ENCODE measurements around the gene SDF4.

Gene SDF4

DNA sequence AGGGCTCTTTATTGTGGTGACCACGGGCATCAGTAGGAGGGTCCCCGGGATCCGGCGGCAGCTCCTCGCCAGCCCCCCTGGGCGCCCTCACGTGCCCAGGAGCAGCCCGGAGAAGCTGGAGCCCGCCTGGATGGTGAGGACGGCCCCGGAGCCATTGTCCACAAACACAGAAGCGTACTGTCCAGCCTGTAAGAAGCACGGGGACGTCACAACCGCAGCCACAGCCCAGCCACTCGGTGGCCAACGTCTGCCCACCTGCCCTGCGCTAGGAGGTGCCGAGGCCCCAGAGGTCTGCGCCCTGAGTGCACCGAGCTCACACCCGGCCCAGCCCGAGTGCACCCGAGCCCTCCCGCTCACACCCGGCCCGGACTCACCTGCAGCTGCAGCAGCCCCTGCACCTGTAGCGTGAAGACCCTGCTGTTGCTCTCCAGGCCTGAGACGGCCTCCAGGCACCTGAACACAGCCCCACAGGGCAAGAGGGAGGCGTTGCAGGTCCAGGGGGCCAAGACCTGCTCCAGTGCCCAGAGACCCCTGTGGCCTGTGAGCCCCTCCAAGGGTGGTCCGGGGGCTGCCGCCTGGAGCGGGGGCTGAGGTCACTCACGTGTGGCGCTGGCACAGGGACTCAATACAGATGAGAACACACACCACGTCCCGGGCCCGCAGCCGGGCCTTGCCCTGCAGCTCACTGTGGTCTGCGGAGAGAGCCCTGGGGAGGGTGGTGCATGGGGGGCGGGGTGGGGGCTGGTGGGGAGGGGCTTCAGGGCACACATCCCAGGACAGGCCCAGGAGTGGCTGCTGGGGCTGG is 10.9 kb upstream of the SDF4 start:
- DNase-seq (ENCODE audit: low read depth): no peak

DNA sequence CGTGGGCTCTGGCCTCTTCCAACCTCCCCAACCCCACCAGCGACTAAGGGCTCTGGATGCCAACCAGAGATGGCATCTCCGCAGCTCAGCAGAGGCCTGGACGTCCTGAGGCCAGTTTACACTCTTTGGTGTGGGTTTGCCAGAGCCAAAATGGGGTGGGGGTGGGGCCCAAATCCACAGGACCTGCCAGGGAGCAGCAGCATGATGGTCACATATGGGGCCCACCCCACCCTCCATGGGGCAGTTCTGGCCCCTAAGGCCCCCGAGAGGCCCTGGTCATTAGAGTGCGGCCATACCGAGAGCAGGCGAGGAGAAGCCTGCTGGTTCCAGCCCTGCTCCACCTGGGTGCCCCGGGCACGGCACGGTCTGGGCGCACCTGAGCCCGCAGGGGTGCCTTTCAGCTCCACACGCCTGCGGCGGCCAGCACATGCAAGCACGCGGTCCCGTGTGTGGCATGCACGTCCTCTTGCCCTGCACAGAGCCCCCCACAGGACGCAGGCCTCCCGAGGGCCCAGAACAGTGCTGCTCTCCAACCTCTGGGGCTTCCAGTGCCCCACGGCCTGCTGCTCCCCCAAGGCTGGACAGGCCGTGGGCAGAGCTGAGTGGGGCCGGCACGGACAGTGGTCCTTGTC is 9.9 kb upstream of the SDF4 start:
- DNase-seq (ENCODE audit: low read depth): no peak

DNA sequence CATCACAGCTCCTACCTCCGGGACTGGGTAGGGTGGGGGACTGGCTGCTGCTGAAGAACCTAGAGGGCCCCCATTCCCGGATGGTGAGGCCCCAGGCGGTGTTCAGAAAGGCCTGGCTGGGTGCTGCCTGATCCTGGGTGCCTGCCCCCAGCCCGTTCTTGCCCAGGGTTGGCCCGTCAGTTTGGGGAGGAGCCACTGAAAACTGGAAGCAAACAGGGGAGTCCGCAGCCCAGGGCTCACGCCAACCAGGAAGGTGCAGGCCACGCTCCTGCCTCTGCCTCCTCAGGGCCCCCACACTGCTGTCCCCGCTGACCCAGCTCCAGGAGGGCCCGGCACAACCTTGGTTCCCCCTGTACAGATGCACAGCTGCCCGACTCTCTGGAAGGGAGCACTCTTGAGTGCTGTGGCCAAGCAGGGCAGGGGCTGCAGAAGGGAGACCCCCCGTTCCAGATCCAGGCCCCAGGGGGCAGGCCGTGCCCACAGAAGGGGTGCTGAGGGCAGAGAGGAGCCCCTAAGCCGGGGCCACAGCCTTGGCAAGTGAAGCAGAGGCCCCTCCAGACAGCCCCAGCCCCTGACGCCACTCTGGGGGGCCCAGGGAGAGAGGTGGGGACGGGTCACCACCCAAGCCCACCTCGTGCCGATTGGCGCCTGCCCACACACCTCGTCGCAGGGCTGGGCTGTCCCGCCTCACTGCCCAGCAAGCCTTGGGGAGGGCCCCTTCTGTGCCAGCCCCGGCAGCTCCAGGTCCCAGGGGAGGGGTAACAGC is 9.2 kb upstream of the SDF4 start:
- DNase-seq (ENCODE audit: low read depth): no peak

DNA sequence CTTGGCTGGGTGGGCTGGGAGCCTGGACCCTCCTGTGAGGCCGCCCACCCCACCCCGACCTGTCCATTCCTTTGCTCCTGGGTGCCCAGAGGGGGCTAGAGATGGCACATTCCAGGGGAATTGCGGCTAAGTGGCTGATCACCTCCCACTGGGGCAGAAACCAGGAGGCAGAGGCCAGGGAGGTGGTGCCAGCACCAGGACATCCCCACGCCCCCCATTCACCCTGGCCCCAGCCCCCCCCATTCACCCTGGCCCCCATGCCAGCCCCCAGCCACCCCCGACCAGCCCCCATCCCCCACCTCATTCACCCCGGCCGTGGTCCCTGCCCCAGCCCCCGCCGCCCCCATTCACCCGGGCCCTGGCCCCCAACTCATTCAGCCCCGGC is 8.5 kb upstream of the SDF4 start:
- DNase-seq (ENCODE audit: low read depth): no peak

DNA sequence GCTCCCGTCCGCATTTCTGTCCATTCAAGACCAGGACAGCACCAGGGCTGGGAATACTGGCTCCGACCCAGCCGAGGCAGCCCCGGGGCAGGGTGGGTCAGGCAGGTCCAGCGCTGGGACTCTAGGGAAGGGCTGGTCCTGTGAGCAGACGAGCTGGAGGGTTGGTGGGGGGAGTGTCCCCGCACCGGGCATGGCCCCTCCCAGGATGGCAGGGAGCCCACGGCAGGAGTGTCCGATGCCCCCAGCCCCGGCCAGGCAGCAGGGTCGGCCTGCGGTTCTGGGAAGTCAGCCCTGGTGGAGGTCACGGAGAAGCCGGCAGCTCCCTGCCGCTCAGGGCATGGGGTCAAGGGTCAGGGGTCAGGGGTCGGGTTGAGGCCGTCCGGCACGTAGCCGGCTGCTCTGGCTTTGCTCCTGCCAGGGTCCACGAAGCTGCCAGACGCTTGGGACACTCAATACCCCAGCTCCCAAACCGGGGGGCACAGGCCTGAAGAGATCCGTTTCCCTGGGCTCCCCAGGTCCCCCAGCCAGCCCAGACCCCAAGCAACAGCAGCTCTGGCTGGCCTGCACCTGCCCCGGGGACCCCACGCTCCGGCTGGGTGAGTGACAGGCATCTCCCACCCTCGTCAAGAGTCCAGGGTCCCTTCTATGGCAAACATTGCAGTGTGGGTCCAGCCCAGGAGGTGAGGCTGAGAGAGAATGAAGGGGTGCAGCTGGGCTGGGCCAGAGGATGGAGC is 8.0 kb upstream of the SDF4 start:
- no peak for DNase-seq (ENCODE audit: low read depth)

DNA sequence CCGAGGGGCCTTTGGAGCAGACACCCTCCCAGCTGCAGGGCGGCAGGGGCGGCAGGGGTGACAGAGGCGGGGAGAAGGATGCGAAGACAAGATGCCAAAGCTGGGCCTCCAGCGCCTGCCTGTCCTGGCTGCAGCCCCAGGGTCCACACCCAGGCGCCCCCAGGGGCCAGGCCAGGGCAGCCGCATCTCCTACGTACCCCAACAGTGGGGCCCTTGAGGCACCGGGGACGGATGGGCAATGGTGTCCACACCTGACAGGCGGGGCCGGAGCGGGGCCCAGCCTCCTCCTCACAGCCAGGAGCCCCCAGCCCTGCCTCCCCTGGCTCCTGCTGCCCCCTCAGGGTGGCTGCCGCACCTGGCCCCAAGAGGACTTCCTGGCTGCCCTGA is 7.4 kb upstream of the SDF4 start:
- DNase-seq (ENCODE audit: low read depth): no peak

DNA sequence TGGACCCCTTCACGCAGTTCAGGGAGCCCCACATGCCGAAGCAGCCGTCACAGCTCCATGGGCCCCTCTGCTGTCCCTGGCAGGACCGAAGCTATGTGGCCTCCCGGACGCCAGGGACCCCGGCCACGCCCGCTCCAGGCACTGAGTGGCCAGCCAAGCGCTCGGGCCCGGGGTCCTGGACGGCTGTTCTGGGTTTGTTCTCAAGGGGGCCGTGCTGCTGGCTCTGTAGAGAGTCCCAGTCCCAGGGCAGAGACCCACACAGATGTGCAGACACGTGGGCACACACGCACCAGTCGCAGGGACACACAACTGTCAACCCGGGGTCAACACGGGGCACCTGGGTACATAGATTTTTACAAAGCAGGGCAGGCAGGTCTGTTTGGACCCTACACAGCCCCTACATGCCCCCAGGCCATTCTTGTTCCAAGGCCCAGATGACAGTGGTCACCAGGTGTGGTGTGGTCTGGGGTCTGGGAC is 6.9 kb upstream of the SDF4 start:
- no peak for DNase-seq (ENCODE audit: low read depth)

DNA sequence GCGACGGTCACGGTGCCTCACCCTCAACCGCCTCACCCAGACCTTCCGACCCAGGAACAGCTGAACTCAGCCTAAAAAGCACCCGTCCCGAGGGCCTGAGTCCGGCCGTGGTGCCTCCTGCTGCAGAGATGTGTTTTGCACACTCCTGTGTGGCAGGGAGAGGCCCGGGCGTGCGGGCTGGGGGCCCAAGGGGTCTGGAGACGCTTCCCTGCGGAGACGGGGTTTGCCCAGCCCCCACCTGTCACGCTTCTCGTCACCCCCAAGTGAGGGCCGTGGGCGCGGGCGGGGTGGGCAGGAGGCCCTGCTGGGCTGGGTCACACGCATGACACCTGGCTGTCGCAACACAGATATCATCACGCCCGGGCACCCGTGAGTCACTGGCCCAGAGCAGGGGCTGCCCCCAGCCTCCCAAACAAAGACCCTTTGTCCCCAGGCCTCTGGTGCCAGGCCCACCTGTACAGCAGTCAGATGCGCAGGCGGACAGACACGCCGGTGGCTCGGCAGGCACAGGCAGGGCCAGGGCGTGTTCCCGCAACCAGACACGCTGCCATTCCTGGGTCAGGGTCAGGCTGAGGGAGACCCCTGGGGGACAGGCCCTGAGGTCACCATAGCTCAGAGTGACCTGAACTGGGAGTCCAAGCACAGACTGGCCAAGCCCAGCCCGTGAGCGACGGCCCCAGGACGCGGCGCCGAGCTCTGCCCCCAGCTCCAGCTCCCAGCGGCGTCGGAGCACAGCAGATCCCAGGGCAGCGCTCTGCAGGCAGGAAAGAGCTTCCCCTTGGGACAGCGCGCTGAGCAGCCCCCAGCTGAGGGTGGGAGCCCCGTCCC is 6.3 kb upstream of the SDF4 start:
- no peak for DNase-seq (ENCODE audit: low read depth)

DNA sequence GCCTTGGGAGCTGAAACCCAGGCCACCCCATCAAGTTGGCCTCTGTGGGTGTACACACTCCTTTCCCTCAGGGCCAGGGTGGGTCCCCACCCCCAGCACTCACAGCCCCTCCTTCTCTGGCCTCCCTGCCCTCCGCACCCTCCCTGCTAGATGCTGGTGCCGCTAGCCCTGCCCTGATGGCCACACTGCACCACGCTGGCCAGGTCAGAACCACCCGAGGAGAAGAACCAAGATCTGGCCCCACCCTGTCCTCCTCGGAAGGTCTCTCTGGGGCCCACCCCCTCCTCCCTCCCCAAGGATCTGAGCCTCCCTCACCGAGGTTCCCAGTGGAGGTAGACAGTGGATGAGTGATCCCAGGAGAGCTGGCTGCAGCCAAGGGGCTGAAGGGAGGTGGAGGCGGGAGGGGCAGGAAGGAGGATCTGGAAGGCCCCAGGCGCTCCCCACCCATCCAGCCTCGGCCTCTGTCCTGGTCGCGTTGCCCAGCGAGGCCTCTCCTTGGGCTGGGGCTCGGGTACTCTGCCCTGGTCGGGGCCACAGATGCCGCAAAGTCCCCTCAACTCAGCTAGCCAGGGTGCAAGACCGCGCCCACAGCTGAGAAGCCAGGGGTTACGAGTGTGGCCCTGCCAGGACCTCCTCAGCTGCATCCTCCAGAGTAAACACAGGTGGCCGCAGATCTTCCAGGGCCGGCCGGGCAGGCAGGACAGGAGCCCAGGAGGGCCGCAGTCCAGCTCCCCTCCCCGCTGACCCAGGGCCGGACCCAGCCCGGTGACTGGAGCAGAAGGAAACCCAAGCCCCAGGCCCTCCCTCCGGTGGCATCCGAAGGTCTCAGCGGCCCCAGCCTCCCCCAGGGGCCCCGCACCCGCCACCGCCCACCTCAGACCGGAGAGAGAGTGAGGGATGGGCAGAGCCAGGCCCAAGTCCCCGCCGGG is 5.4 kb upstream of the SDF4 start:
- DNase-seq (ENCODE audit: low read depth): no peak

DNA sequence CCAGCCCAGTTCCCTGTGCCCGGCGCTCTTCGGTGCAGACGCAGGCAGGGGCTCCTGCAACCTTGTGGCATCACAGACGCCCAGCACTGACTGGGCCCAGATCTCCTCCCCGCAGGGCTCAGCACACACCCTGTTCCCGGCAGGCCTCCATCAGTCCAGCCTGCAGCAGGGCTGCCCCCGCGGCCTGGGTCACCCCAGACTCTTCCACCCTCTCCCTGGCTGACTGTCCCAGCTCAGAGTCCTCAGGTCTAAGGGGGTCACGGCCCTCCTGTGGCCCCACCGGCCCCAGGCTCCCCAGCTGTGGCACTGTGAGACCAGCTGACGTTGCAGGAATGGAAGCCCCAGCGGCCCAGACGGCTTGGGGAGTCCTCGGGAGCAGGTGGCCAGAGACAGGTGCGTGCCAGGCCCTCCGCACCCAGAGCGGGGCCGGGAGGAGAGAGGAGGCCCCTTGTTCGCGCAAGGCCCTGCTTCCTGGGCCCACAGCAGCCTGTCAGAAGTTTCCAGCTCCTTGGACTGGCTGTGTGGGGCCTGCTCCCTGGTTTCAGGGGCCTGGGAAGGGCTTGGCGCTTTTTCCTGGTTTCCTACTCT is 4.5 kb upstream of the SDF4 start:
- no peak for DNase-seq (ENCODE audit: low read depth)

DNA sequence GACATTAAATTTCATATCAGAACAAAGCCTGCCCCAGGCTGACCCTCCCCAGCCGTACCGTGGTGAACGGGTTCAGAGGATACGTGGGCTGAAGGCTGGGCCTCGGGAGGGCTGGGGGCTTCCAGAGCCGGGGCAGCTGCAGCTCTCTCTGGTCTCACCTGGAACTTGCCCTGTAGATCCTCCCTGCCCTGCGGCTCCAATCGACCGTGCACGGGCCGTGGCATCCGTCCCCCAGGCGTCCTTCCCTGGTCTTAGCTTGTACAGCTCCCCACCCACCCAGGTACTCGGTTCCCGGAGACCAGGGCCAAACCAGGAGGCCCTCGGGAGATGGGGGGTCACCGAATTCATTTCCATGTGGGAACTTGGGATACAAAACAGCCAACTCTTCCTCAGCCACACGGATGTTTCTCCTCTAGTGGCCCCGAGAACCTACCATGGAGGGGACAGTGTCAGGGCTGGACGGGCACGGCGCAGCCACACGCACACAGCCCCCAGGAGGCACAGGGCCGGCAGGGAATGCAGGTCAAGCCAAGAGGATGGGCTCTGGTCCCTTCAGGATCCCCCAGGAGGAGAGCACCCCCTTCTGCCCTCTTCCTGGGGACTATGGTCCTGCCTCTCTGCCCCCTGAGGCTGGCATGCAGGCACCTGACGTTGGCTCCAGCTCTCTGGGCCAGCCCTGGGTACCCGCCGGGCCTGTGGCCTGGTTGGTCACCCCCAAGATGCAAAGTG is 3.4 kb upstream of the SDF4 start:
- no peak for DNase-seq (ENCODE audit: low read depth)

DNA sequence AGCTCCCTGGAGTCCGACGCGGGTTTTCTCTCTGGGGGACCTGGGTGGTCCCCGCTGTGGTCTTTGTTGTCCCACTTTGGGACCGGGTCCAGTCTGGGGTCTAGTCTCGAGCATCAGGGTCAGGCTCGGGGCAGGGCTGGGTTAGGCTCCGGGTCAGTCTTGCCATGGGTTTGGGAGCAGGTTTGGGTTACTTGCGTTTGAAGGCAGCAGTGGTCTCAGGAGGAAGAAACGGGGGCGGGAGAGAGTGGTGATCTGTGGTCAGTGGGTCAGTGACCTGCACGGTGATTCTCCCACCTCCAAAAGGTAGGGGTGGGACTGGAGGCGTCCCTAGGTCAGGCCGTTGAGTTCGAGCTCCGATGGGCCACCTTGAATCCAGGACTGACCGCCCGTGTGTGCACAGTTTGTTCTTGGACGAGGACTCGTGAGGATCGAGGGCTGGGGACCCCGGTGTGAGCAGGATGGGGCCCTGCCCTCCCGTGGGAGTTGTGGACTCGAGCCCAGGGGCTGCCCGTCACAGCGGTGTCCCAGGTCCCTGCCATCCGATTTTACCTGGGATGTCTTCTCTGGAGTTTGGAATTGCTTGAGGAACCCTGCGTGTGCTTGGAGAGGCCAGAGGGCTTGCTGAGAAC is 2.5 kb upstream of the SDF4 start:
- no peak for DNase-seq (ENCODE audit: low read depth)

DNA sequence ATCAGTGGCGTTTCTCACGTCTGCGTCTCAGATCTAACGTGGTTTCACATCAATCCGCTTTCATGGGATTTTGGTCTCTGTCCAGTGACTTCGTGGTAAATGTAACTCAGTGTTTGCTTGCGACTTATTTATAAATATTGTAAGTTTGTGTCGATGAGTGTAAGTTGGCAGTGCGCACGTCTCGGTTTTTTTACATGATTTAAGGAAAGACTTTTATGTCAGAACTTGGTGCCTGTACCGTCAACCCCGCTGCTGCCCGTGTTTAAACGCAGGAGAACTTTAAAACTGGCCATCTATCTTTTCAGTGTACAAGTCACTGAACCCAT is 1.7 kb upstream of the SDF4 start:
- no peak for DNase-seq (ENCODE audit: low read depth)

DNA sequence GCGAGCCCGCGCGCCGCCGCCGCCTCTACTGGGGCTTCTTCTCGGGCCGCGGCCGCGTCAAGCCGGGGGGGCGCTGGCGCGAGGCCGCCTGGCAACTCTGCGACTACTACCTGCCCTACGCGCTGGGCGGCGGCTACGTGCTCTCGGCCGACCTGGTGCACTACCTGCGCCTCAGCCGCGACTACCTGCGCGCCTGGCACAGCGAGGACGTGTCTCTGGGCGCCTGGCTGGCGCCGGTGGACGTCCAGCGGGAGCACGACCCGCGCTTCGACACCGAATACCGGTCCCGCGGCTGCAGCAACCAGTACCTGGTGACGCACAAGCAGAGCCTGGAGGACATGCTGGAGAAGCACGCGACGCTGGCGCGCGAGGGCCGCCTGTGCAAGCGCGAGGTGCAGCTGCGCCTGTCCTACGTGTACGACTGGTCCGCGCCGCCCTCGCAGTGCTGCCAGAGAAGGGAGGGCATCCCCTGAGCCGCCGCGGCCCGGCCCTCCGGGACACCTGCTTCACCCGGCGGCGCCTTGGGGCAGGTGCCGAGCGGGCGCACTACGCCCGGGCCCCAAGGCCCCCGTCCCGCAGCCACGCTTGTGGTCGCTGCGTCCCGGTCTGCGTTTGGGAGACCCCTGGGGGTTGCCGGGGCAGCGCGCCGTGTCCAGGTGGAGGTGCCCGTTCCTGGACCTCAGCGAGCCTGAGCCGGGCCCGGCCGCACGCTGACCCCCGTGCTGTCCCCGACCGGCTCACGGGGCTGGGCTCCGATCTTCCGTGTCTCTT is 1.2 kb upstream of the SDF4 start:
- DNase-seq (ENCODE audit: low read depth): no peak

DNA sequence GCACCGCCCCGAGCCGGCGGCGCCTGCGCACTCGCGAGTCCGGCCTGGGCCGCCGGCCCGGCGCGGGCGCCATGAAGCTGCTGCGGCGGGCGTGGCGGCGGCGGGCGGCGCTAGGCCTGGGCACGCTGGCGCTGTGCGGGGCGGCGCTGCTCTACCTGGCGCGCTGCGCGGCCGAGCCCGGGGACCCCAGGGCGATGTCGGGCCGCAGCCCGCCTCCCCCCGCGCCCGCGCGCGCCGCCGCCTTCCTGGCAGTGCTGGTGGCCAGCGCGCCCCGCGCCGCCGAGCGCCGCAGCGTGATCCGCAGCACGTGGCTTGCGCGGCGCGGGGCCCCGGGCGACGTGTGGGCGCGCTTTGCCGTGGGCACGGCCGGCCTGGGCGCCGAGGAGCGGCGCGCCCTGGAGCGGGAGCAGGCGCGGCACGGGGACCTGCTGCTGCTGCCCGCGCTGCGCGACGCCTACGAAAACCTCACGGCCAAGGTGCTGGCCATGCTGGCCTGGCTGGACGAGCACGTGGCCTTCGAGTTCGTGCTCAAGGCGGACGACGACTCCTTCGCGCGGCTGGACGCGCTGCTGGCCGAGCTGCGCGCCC is 501 bp upstream of the SDF4 start, which contains the start of gene B3GALT6:
Gene B3GALT6 (plus strand): TSS at position 30 of the 588 bp plus-strand sequence. CDS start 42 bp downstream, at position 72.
- no peak for DNase-seq (ENCODE audit: low read depth)

DNA sequence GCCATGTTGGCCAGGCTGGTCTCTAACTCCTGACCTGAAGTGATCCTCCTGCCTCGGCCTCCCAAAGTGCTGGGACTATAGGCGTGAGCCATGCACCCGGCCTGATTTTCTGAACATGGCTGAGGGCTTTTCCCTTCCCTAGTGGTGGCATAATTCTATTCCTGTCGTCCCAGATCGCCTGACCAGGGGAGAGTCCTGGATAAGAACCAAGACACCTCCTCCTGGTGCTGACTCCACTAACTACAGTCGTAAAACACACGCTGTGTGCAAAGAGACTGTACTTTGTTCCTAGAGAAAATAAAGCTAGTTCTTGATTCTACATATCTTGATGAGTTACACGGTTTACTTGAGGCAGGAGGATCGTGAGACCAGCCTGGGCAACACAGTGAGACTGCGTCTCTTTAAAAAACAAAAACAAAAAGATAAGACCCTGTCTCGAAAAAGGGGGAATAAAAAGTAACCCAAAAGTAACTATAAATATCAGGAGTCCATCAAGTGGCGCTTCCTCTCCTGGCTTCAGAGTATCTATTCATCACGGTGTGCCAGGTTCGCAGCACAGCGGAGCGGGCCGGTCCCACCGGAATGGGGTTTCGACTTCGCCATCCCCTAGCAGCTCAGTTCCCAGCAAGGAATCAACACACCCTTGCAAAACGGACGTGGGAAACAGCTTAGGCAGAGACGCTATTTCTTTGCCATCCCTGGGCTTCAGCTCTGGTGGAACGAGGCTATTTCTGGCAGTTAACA is 973 bp downstream of the SDF4 start:
- no peak for DNase-seq (ENCODE audit: low read depth)

DNA sequence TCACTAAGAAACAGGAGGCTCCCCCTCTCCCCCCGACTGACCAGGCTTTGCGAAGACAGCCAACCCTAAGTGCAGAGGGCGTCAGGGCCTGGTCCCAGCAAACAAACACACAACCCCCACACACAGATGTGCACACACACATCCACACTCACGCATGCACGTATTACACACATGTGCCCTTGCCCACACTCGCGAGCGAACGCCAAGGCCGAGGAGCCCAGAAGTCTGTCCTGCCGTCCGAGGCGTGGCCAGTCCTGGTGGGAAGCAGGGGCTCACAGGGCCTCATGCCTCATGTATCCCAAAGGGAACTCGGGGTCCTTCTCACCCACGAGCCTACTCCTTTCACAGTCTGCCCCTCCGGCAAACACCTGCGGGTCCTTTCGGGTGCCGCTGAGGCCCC is 2.0 kb downstream of the SDF4 start:
- no peak for DNase-seq (ENCODE audit: low read depth)

Data from stimulated activated CD8-positive, alpha-beta memory T cell treated with anti-CD3 and anti-CD28 coated beads, Interleukin-12 subunit alpha, Interleukin-12 subunit beta, amount 100 ng/mL, for 4 hours (primary cell).